SK-N-SH treated with all-trans-retinoic acid at 6 μM for 48 hours (cell line): Measurements from ENCODE around the gene SEL1L2.

Experiments used
- CSDC2 ChIP-seq: fragments of 250-450 bp; sonication (Bioruptor Pico); IDR thresholded peaks from 2 replicates; pipeline ENCODE4 v1.5.0; 2020; ENCODE audit warnings: mild to moderate bottlenecking, moderate library complexity
- SNAI2 ChIP-seq: fragments of 250-450 bp; sonication (Bioruptor Pico); IDR thresholded peaks from 2 replicates; pipeline ENCODE4 v1.5.0; 2020; ENCODE audit warnings: mild to moderate bottlenecking, moderate library complexity
- TF ChIP-seq, protein P1 (sequence below): fragments of 250-450 bp; sonication (Bioruptor Pico); IDR thresholded peaks from 2 replicates; pipeline ENCODE4 v1.5.1; 2020; ENCODE audit warnings: low read depth, mild to moderate bottlenecking, moderate library complexity

DNA sequence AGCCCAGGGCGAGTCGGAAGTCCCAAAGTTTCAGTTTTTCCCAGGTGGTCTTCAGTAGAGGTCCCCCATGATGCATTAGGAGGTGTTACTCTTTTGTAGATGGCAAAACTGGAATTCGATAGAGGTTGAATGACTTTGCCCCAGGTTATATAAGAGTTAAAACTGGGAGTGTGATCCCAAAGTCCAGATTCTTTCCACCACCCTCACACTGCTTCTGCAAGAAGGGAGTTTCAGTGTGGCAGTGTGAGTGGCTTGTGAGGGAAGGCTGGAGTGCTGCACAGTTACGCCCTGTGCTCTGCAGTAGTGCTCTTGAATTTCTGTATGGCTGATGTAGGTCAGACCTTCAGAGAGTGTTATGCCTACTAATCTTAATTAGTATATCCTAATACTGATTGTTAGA is 175.7 kb downstream of the SEL1L2 start:
- TF ChIP-seq CSDC2 (CRISPR knock-in tag) = no peak
- no peak for TF ChIP-seq SNAI2 (CRISPR knock-in tag)
- TF ChIP-seq, protein P1, sequence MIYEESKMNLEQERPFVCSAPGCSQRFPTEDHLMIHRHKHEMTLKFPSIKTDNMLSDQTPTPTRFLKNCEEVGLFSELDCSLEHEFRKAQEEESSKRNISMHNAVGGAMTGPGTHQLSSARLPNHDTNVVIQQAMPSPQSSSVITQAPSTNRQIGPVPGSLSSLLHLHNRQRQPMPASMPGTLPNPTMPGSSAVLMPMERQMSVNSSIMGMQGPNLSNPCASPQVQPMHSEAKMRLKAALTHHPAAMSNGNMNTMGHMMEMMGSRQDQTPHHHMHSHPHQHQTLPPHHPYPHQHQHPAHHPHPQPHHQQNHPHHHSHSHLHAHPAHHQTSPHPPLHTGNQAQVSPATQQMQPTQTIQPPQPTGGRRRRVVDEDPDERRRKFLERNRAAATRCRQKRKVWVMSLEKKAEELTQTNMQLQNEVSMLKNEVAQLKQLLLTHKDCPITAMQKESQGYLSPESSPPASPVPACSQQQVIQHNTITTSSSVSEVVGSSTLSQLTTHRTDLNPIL (CRISPR knock-in tag) = no peak
